ENCODE results near the gene S100A8.
"Not testable (repeated sequence)": the region's sequence is repeated elsewhere in the genome, so short reads cannot be mapped to it uniquely, and the experiment has no call there.

The S100A8 gene

DNA sequence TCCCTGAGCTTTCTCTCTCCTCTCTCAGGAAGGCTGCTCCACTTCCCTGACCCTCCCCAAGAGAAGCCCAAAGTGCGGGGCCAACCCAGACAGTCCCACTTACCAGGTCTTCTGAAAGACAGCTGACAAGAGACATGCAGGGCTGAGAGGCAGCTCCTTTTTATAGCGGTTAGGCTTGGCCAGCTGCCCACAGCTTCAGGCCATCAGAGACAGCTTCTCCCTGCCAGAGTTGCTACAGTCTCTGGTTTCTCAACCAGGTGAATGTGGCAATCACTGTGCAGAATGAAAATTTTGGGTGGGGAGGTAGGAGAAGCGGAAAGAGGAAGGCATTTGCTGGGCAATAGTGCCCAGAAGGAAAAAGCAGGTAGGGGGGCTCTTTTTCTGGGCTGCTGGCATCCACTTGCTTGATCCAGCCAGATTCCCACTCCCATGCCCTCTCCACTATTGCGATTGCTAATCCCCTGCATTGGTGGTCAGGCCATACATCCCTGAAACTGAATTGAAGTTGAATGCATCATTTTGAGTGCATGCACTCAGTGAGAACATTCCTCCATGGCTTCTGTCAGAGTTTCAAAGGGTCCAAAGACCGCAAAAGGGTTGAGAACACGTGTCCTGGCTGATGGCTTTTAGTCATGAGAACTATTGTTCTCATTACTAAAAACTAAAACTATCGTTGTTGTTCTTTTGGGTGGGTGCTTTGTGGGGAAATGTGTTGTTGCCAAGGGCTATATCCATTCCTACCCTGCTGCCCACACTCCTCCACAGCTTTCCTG lies at the start of gene S100A8:
S100A8 (minus strand) TSS at position 136 of the 773 bp plus-strand sequence. CDS start 538 bp downstream, outside the sequence.
- DNase-seq (ENCODE audit: low read depth), result no peak

DNA sequence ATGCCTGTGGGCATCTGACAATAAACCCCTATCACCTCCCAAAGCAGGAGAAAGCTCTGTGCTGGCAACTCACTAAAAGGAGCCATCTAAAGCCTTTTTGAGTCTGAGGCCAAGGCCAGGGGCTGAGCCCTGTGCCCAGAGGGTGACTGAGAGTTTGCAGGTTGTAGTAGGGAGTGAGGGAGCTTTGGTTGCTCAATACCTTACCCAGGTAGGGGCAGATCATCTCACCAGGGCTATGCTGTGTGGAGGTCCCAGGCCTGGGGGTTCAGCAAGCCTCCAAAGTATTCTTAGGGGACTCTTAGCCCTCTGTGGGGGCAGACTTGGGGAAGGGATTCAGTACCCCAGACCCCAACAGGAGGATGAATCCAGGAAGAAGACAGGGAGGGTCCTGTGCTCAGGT lies 48.4 kb upstream of the S100A8 start:
- DNase-seq (ENCODE audit: low read depth), result no peak

DNA sequence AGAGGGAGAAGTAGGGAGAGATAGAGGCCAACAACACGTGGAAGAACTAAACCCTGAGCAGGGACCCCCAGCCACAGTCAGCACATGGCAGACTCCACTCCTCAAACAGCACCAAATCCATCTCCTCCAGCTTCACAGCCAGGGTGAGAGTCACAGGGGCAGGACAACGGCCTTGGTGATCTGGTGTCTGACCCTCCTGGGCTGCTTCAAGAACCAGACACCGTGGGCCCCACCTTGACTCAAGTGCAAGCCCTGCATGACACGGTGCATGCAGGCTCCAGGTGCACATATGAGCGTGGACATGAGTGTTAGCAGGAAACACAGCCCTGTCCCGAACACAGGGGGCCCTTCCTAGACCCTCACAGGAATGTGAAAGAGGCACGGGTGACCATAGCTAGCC lies 47.7 kb upstream of the S100A8 start:
- DNase-seq (ENCODE audit: low read depth), result no peak

DNA sequence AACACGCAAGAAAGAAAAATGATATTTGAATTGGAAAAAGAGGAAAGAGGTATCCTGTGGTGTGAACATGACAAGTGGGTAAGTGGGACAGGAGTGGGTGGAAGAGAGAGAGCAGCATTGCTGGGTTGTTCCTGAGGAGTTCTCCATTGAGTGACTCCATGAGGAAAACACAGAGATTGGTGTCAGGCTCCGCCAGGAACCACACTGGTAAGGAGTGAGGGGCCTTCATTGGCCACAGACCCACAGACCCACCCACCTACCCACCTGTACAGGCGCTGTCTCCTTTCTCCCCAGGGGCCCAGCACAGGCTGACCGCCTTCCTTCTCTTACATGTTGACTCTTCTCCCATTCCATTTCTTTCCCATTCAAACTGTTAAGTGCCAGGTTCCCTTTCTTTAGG lies 46.4 kb upstream of the S100A8 start:
- DNase-seq (ENCODE audit: low read depth), result no peak

DNA sequence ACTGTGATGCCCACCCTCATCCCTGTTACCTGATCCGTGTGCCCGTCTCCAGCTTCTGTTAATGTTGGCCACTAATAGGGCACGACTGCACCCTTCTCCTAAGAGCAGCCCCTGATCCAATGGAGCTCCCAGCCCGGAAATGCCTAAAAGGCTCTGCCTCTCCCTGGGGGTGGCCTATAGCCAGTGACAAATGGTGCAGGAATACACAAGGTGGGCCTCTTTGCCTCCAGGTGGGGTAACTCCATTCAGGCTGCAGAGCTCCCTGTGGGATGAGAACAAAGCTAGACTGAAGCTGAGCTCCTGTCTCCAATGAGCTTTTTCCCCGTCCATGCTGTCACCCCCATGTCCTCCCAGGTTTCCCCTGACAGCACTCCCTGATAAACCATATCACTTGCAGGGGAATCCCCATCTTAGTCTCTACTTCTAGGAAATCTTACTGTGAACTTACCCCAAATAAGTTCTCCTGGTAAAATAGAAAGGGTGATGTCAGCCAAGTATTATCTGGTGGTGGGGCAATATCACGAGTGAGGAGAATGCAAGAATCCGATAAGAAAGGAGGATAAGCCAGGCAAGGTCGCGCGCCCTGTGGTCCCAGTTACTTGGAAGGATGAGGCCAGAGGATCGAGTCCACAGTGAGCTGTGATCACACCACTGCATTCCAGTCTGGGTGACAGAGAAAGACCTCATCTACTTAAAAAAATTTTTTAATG lies 44.0 kb upstream of the S100A8 start:
- DNase-seq (ENCODE audit: low read depth), result no peak

DNA sequence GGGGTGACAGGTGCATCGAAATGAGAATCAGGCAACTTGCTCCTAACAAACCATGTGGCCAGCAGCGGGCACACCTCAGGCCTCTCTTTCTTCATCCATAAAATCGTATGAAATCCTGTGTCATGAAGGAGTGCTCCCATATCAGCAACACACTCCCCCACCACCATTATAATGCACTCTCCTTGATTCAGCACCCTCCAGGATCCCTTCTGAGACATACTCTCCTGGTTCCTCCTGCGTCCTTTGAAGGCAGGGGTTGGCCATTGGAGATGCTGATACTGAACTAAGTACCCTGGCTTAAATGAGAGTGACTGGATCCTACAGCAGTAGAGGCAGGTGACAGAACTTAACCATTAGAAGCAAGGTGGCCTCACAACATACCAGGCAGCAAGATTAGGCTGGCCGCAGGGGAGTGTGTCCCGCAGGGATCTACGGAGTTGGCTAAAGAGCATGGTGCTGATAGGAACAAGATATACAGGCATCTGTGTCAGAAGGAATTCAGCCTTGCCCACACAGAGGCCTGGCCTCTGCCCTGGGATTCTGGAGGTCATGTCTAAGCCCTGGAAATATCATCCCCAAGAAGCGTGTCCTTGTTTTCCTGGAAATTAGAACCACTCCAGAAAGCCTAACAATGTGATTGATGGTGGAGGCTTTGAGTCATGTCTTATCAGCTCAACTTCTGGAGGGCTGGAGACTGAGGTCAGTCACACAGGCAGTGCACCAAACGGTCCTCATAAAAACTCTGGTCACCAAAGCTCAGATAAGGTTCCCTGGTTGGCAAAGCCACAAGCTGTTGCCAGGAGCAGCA lies 42.2 kb upstream of the S100A8 start:
- no peak for DNase-seq (ENCODE audit: low read depth)

DNA sequence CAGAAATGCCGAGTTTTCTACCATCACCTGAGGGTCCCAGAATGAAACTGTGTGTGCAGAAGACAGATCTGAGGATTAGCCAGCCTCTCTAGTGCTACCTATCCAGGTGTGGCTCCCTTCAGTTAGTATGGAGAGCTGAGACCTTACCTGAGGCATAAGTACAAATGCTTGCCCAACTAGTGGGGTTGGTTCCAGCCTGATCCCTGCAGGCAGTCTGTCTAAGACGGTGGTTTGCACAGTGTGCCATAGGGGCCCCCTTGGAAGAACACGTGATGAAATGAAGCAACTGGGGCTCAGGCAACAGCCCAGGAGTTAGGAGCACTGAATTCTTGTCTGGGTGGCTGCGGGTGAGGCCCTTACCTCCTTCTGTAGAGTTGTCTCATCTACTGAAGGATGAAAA lies 41.1 kb upstream of the S100A8 start:
- no peak for DNase-seq (ENCODE audit: low read depth)

DNA sequence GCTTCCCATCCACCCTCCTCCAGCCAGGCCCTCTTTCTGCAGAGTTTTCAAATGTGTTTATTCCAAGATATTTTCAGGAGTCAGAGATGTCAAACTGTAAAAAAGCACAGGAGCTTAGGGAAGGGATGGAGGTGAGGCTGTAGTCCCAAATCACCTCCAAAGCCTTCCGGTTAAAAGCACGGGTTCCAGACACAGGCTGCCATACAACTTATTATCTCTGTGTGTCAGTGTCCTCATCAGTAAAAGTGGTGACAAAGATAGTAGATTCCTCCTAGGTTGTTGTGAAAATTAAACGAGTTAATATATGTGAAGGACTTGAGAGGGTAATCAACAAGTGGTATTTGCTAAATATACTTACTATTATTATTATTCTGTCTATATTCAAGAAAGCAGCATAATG lies 40.6 kb upstream of the S100A8 start:
- no peak for DNase-seq (ENCODE audit: low read depth)

DNA sequence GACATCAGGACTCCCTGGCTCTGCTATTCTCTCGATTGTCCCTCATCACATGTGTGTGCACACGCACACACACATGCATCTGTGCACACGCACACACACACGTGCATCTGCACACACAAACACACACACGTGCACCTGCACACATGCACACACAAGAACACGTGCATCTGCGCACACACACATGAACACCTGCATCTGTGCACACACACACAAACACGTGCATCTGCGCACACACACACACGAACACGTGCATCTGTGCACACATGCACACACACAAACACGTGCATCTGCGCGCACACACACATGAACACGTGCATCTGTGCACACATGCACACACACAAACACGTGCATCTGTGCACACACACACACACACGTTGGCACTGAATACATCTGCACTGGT lies 40.1 kb upstream of the S100A8 start:
- DNase-seq (ENCODE audit: low read depth), result no peak

DNA sequence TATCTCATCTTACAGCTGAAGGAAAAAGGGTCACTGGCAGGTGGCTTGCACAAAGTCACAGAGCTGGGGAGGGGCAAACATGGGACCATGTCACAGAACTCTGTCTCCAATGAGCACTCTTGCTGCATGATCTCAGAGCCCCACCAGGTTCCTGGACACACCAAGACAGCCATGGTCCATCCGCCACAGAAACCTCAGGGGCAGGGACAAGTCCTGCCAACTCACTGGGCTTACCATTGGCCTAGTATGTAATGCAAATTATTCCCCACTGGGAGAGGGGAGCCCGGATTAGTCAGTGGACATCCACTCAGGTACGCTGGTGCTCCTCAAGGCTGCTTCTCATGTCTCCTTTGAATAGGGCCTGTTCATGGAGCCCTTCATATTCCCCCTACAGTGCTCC lies 39.7 kb upstream of the S100A8 start:
- no peak for DNase-seq (ENCODE audit: low read depth)

DNA sequence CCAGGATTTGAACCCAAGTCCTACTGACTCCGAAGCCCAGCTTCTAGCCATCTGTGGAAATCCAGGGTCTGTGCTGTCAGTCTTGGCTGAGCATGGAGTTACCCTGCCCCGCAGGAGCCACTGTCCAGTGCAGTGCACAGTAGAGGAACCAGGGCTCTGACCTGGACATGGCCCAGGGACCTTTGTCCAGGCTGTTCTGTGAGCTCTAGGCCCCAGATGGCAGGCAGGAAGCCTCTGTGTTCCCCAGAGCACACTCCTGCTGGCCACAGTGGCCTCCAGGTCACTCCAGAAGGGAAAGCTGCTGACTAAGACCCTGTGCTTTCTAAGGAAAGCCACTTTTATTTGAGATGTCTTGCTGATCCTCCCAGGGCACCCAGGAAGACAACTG lies 39.3 kb upstream of the S100A8 start:
- no peak for DNase-seq (ENCODE audit: low read depth)

DNA sequence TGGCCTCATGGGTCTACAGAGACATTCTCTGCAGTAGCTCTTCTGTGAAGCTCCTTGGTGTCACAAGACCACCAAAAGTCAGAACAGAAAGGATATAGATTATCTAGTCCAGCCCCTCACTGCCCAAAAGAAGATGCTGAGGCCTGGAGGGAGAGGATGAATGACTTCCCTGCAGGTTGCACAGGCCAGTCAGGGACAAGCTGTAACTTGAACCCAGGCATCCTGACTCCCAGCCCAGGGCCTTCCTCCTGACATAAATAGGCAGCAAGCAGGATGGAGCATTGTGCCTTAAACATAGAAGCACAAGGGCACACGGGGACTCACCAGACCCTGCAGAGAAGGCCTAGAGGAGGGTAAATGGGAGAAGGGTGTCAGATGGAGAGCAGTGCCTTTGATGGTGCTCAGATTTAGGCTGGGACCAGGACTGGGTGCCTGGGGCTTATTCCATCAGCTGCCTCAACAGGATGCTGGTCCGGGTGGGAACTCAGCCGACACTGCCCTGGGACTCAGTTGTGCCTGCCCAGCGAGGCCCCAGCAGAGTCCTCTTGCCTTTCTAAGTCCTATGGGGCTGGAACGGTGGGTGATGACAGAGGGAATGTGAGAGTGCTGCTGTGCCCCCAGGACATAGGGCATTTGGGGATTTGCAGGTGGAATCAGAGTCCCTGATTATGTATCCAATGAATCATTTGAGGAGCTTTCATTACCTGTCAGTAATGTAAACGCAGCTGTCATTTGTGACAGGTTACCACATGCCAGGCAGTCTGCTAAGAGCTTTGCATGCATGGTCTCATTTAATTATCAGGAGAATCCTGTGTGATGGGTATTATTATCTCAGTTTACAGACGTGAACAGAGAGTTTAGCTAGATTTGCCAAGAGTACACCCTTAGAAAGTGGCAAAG lies 38.6 kb upstream of the S100A8 start:
- no peak for DNase-seq (ENCODE audit: low read depth)

DNA sequence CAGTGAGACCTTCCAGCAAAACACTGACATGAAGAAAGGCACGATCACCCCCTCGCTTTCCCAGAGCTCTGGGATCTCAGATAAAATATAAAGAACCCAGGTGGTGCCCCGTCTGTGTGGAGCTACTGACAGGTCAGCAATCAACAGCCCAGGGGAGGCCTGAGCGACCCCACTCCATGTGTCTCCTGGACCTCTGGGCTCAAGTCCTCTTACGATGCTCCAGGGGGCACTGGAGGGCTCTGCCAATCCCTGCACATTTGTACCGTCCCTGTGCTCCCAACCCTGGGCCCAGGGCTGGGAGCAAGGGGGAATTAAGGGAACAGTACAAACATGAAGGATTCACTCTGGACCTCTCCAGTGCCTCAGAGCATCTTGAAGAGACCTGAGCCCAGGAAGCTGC lies 37.9 kb upstream of the S100A8 start:
- DNase-seq (ENCODE audit: low read depth), result no peak

DNA sequence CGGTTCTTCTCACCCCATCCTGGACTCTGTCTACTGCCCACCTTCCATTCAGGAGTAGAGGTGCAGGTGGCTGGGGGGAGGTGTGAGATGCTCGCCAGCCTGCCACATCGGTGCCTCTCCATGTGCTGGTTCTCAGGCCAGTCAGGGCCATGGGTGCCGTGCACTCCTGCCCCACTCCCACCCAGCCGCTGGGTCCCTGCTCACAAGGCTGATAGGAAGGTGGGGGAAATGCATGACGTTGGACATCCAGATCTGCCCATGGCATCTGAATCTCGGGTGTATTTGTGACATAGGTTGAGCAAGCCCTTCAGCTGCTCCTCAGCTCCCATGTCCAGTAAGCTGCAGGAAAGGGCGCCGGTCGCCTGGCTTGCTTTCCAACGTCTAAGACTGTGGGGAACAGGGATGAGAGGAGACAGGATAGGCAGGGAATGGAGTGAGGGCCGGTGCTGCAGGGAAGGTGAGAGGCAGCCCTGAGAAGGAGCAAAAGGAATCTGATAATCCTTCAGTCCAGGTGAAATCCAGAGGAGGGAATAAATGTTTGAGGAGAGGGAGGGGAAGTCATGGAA lies 37.3 kb upstream of the S100A8 start:
- DNase-seq (ENCODE audit: low read depth), result no peak

DNA sequence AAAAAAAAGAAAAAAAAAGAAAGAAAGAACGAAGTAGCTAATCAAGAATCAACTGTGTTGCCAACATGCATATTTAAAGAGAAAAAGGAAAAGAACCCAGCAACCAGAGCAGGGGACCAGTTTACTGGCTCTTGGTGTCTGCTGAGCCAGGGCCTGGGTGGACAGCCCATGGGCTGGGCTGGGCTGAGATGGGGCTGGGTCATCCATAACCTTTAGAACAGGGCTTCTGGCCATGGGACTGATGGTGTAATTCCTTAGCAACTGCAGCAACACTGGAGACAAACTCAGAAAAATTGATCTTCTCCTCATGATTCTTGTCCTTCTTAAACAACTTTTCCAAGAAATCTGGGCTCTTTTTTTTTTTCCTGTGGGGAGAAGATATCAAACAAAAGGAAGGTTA lies 35.9 kb upstream of the S100A8 start:
- no peak for DNase-seq (ENCODE audit: low read depth)

DNA sequence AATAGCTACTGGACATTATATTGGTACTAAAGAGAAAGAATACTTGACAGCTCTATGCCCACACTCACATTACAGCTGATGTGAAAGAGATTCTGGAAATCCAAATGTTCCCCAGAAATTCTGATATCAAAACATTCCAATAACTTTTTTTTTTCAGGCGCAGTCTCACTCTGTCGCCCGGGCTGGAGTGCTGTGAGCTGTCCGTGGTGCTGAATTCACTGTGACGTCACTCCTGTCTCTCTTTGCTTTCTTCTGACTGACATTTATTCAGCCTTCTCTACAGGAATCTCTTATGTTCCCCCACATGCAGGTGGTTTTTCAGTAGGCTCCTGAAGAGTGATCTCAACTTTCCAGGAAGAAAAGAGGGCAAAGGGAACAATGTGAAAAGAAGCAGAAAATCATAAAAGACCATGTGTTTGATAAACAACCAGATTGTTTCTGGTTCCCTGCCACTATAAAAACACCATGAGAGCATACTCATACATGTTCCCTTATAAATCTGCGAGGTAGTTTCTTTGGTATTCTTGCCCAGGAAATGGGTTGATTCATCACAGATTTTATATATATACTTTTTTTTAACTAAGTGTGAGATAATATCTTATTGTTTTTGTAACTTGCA lies 31.7 kb upstream of the S100A8 start:
- peak; percentile 19 for DNase-seq (ENCODE audit: low read depth)

DNA sequence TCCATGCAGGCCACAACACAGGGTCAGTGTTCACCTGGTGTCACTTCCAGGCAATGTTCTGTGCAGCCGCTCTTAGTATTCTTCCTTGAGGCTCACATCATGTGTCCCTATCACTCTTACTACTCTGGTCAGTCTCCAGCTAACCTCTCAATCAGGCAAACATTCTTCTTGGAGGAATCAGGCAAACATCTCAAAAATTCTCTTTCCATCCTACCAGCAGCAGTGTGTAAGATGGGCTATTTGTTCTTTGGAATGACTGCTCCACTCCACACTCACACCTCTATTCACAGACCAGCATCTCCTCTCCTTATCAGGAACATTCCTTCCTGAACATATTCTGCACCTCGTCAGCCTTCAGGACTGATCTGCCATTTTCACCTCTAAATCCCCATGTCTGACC lies 29.4 kb upstream of the S100A8 start:
- no peak for DNase-seq (ENCODE audit: low read depth)

DNA sequence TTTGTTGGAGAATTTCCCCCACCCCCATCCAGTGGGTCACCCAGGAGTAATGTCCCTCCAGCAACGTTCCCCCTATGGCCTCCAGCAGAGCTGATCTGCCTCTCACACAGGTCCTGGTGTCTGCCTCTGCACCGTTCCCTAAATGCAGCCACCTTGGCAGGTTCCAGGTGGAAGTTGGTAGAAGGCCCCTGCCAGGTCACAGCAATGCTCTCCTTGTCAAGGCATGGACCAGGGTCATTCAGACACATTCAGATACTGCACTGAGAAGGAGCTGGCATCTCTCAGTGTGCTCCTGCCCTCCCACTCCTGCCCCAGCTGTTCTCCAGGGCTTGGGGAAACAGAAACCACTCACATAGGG lies 28.5 kb upstream of the S100A8 start:
- DNase-seq (ENCODE audit: low read depth), result not testable (repeated sequence)

DNA sequence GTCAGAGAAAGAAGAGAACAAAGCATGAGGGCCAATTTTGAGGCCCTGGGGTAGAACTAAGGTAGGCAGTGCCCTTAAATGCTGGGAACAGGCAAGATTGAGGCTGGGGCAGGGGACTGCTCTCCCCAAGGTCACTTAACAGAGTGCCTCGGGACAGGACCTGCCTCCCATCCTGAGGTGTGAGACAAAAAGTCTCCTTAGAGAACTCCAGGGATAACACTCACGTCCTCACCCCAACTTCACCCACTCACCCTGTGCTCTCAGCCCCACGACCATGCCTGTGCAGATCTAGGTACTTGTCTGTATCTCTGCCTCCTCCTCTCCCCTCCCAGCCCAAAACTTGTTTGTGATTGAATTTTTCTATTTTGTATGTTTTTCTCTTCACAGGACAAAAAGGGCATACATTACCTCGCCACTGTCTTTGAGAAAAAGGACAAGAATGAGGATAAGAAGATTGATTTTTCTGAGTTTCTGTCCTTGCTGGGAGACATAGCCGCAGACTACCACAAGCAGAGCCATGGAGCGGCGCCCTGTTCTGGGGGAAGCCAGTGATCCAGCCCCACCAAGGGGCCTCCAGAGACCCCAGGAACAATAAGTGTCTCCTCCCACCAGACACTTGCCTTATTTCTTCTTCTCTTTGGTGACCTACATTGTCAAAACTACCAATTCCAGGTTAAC lies 28.0 kb upstream of the S100A8 start:
- not testable (repeated sequence) for DNase-seq (ENCODE audit: low read depth)

DNA sequence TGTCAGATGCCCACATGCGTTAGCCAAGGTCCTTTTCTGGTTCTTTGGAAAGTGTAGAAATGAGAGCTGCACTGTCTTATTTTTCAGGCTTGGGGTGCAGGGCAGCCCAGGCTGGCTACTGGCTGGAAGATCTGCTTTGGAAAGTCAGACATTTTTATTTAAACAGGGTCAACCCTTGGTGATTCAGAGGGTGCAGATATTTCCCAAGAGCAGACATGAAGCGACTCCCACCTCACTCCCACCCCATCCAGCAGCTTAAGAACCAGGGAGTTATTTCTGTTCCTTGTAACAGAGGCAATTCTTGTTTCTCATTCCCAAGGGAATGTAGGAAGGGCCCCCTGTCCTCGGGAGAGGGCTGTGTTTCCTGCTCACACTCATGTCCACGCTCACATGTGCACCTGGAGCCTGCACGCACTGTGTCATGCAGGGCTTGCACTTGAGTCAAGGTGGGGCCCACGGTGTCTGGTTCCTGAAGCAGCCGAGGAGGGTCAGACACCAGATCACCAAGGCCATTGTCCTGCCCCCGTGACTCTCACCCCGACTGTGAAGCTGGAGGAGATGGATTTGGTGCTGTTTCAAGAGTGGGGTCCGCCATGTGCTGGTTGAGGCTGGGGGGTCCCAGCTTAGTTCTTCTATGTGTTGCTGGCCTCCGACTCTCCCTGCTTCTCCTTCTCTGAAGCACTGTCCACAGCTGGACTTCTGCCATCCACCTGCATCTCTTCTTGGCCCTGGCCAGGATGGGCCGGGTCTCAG lies 26.4 kb upstream of the S100A8 start:
- DNase-seq (ENCODE audit: low read depth), result no peak

Data from stimulated activated CD8-positive, alpha-beta memory T cell treated with anti-CD3 and anti-CD28 coated beads, Interleukin-12 subunit alpha, Interleukin-12 subunit beta, amount 100 ng/mL, for 4 hours (primary cell).